Ishikawa (cell line): ENCODE results near the gene UBA52.

ENCODE experiments used
- CEBPB ChIP-seq: IDR thresholded peaks from 2 replicates; pipeline ENCODE4 v1.6.1; 2012
- CREB1 ChIP-seq: IDR thresholded peaks from 2 replicates; pipeline ENCODE4 v1.6.1; 2012; ENCODE audit warnings: low read depth
- EGR1 ChIP-seq: IDR thresholded peaks from 2 replicates; pipeline ENCODE4 v1.6.1; 2012
- EP300 ChIP-seq: IDR thresholded peaks from 2 replicates; pipeline ENCODE4 v1.6.1; 2012; ENCODE audit warnings: borderline replicate concordance
- FOXM1 ChIP-seq: IDR thresholded peaks from 2 replicates; pipeline ENCODE4 v1.6.1; 2012; ENCODE audit warnings: low read depth, borderline replicate concordance
- NFIC ChIP-seq: IDR thresholded peaks from 2 replicates; pipeline ENCODE4 v1.6.1; 2012
- RAD21 ChIP-seq: IDR thresholded peaks from 2 replicates; pipeline ENCODE4 v1.6.1; 2012; ENCODE audit warnings: low read depth
- TAF1 ChIP-seq: IDR thresholded peaks from 2 replicates; pipeline ENCODE4 v1.6.1; 2012; ENCODE audit warnings: low read depth, mild to moderate bottlenecking
- TCF12 ChIP-seq: IDR thresholded peaks from 2 replicates; pipeline ENCODE4 v1.6.1; 2012; ENCODE audit warnings: low read depth
- TEAD4 ChIP-seq: IDR thresholded peaks from 2 replicates; pipeline ENCODE4 v1.6.1; 2012
- YY1 ChIP-seq: IDR thresholded peaks from 2 replicates; pipeline ENCODE4 v1.6.1; 2012; ENCODE audit warnings: low read depth
- ZBTB7A ChIP-seq: IDR thresholded peaks from 2 replicates; pipeline ENCODE4 v1.6.1; 2012; ENCODE audit warnings: low read depth
- TF ChIP-seq, protein P1 (sequence below): IDR thresholded peaks from 2 replicates; pipeline ENCODE4 v1.6.1; 2012
- TF ChIP-seq, protein P2 (sequence below): IDR thresholded peaks from 2 replicates; pipeline ENCODE4 v1.6.1; 2012
- TF ChIP-seq, protein P3 (sequence below): IDR thresholded peaks from 2 replicates; pipeline ENCODE4 v1.6.1; 2012; ENCODE audit warnings: low read depth, mild to moderate bottlenecking

Gene UBA52

DNA sequence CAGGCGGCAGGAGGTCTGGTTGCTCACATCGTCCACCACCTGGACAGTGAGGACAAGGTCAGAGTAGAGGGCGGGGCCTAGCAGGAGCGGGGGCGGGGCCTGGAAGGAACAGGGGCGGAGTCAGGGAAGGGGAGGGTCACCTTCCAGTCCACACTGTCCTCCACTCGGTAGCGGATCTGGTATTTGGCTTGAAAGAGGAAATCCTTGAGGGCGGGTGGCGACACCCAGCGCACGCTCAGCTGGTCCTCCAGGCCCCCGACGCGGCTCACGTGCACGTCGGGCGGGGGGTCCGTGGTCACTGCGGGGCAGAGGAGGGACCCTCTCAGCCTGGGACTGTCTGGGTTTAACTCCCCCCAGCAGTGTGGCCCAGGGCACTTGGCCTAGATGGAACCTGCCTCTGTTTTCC, 25.1 kb downstream of the UBA52 start:
- TF ChIP-seq NFIC: no peak
- TF ChIP-seq, protein P1, sequence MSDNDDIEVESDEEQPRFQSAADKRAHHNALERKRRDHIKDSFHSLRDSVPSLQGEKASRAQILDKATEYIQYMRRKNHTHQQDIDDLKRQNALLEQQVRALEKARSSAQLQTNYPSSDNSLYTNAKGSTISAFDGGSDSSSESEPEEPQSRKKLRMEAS: peak; percentile 38; the same call in 1 of the 2 replicates

DNA sequence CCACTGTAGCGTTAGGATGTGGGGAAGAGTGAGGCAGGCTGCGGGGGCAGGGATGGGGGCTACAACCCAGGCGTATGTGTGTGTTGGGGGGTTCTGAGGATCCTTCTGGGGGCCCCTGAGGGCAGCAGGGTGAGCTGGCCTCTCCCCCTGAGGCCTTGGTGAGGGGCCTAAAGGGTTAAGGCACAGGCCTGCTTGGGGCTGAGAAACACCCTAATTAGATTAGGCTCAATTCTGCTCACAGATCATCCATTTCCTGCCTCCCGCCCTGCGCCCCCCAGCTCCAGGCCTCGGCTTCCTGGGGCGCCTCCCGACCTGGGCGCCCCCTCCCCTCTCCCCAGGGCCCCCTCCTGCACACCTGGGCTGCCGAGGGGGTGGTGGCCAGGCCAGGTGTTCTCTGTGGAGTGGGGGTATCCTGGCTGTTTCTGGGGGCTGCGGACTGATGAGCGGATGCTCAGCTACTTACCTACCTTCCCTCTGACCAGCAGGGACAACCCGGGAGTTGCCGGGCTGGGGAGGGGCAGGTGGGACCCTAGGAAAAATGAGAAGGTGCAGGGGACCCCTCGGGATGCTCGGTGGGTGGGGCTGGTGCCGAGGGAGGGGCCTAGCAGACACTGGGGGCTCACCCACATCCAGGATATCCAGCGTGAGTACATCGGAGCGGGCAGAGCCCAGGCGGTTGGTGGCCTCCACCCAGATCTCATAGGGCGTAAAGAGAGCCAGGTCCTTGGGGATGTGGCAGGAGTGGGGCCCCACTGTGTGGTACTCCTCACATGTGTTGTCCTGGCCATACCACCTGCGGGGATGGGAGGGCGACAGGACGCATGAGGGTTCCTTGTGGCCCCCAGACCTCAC, 26.4 kb downstream of the UBA52 start:
- TF ChIP-seq CEBPB (no peak), EGR1 (no peak), CREB1 (no peak), NFIC (no peak), EP300 (no peak), TCF12 (no peak), TEAD4 (no peak), YY1 (no peak), TAF1 (no peak), ZBTB7A (no peak)

DNA sequence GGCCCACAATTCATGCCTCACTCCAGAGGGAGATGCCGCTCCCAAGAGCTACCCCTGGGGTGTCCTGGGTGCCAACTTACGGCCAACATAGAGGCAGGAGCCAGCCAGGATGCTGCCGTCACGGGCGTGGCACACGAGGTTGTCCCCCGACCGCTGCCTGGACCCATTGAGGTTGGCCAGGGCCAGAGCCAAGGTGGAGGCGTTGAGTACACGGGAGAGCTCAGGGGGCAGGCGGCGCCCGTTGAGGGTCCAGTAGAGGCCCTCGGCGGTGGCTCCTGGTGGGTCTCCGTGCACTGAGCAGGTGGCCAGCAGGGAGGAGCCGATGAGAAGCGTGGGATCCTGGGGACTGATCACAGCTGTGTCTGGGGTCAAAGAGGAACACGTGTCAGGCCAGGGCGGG, 27.8 kb downstream of the UBA52 start:
- no peak for TF ChIP-seq EP300

DNA sequence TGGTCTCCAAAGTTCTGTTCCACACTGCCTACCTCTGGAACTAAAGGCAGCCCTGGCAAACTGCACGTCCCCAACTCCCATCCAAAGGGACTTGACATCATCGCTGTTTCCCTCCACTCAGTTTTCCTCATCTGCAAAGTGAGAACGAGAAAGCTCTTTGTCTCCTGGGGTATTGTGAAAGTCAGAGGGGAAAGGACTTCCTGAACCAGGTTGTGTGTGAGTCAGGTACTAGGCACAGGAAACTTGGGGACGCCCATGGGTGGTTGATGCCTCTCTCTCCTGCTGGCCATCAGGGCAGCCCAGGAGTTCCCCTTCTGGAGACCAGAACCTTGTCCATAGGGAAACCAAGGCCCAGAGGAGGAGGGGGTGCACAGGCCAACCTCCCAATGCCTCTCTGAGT, 30.2 kb downstream of the UBA52 start:
- TF ChIP-seq CREB1 (no peak), FOXM1 (no peak), TAF1 (no peak)
- TF ChIP-seq, protein P1: no peak
- TF ChIP-seq, protein P2, sequence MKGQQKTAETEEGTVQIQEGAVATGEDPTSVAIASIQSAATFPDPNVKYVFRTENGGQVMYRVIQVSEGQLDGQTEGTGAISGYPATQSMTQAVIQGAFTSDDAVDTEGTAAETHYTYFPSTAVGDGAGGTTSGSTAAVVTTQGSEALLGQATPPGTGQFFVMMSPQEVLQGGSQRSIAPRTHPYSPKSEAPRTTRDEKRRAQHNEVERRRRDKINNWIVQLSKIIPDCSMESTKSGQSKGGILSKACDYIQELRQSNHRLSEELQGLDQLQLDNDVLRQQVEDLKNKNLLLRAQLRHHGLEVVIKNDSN: no peak

DNA sequence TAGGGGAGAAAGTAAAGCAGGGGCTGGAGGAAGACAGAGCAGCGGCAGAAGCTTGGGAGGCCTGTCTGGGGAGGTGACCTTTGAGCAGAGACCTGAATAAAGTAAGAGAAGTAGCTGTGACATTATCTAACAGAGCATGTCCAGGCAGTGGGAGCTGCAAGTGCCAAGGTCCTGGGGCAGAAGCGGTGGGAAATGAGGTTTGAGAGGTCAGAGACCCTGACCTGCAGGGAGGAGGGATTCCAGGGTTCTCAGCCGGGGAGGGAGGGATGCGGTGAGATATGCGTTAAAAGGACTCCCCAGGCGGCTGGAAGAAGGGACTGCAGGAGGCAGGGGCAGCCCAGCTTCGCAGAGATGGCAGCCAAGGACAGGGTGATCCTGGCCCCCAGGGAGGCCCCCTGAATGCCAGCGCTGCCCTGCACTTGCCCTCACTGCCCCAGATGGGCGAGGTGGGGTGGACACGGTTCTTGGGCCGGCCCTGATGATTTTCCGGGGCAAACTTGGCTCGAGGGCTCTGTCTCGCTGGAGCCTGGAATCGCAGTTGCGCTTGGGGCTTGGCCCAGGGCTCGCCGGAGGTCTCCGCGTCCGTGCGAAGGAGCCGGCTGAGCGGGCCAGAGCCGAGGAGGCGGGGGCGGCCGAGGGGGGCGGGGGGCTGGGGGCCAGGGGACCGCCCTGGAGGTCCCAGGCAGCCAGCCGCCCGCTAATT, 31.7 kb downstream of the UBA52 start:
- TF ChIP-seq NFIC (no peak), CREB1 (no peak), EP300 (no peak), CEBPB (no peak), ZBTB7A (no peak), YY1 (no peak), EGR1 (no peak), RAD21 (no peak), TEAD4 (no peak)
- TF ChIP-seq, protein P1: no peak

DNA sequence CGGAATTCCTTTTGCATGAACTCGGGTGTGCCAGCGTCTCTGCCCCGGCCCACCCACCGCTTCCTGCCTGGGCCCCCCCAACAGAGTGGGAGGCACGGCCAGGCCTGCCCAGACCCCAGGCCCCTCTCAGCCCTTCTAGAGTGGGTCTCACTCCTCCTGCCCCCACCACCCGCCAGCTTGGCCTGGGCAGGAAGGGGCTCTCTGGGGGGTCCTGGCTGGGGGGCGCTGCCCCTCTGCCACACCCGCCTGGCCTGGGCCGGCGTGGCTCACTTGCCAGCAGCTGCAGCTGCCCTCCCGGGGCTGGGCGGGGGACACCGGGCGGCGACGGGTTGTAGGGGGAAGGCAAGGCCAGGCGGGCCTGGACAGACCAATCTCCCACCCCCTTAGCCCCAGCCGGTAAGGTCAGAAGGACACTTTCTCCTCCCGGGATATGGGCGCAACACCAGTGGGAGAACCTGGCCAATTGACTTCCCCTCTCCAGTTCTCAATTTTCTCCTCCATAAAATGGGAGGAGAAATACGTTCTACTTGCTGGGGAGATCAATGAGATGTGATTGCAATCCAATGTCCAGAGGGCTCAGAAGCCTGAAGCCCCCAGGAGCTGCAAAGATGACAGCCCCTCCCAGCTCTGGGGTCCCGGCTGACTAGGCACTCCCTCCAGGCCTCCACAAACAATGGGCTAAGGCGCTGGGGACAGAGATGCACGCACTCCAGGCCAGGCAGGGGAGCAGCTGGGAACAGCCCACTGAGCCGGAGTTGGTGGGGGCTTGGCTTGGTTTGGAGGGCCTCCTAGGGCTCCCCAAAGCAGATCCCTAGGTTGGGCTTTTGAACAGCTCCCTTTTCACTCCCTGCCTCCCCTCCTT, 32.5 kb downstream of the UBA52 start:
- TF ChIP-seq TCF12 (no peak), ZBTB7A (peak; percentile 38; the same call in 1 of the 2 replicates)
- TF ChIP-seq, protein P1: no peak

DNA sequence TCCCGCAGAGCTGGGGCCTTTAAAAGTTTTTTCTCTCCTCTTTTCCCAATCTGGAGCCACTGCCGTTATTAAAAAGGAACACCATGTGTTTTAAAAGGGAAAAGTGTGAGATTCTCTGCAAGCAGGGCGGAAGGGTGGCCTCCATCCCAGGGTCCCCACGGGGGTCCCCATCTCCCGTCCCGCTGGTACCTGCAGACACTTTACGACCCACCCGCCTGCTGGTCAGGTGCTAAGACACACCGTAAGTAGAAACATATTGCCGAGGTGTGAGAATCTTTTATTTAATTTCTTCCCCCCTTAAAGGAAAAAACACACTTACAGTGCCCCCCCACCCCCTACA, 33.1 kb downstream of the UBA52 start:
- TF ChIP-seq RAD21 (no peak), NFIC (no peak), ZBTB7A (no peak), CREB1 (no peak), TEAD4 (no peak), TCF12 (no peak), EP300 (no peak), YY1 (no peak), FOXM1 (no peak), TAF1 (no peak), CEBPB (no peak), EGR1 (no peak)
- TF ChIP-seq, protein P3, sequence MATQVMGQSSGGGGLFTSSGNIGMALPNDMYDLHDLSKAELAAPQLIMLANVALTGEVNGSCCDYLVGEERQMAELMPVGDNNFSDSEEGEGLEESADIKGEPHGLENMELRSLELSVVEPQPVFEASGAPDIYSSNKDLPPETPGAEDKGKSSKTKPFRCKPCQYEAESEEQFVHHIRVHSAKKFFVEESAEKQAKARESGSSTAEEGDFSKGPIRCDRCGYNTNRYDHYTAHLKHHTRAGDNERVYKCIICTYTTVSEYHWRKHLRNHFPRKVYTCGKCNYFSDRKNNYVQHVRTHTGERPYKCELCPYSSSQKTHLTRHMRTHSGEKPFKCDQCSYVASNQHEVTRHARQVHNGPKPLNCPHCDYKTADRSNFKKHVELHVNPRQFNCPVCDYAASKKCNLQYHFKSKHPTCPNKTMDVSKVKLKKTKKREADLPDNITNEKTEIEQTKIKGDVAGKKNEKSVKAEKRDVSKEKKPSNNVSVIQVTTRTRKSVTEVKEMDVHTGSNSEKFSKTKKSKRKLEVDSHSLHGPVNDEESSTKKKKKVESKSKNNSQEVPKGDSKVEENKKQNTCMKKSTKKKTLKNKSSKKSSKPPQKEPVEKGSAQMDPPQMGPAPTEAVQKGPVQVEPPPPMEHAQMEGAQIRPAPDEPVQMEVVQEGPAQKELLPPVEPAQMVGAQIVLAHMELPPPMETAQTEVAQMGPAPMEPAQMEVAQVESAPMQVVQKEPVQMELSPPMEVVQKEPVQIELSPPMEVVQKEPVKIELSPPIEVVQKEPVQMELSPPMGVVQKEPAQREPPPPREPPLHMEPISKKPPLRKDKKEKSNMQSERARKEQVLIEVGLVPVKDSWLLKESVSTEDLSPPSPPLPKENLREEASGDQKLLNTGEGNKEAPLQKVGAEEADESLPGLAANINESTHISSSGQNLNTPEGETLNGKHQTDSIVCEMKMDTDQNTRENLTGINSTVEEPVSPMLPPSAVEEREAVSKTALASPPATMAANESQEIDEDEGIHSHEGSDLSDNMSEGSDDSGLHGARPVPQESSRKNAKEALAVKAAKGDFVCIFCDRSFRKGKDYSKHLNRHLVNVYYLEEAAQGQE: no peak
- TF ChIP-seq, protein P2: no peak
- TF ChIP-seq, protein P1: no peak
